GM12865 (cell line): ENCODE measurements around the gene ZC3HAV1.

Experiments
- DNase-seq: peaks from one replicate; pipeline ENCODE4 v3.0.0; 2010; ENCODE audit warnings: low read depth
- H3K4me3 ChIP-seq: 2 replicates; pipeline ENCODE4 v1.5.1; 2011; ENCODE audit warnings: mild to moderate bottlenecking, low read depth, low read length, control low read depth
- TF ChIP-seq, protein P1 (sequence below): IDR thresholded peaks from 2 replicates; pipeline ENCODE4 v1.5.1; 2011; ENCODE audit warnings: low read length, control low read depth, low read depth, inconsistent platforms; ENCODE audit not compliant: insufficient read depth; ENCODE audit errors: missing control alignments

Gene ZC3HAV1

DNA sequence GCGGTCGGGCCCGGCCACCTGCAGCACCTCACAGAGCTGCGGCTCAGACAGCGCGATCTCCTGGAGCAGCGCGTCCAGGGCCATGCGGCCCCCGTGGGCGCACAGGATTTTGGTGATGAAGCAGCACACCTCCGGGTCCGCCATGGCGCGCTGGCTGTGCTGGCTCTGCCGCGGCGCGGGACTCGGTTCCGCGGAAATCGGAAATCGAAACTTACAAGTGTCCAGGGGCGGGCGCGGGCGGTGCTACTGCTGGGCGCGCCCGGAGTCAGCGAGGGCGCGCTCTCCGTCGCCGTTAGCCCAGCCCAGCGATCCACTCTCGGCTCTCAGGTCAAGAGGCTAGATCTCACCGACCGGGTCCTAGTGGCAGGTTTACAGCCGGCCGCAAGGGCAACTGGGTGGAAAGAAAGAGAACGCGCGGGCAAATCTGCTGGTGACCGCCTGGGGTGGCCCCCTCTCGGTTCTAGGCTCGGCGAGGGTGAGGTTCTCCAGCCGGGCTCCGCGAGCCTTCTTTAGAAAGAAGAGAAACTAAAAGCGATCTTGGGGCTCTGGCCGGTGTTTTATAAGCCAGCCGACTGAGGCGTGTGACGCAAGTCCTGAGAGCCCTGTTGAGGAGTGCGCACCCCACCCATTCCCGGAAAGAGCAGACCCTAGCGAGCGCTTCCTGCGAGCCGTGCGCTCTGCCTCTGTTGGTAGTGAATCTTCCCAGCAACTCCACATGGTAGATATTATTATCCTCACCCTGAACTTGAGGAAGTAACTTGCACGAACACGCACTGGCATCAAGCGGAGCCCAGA, at the start of gene ZC3HAV1:
ZC3HAV1 (minus strand) TSS at position 533 of the 795 bp plus-strand sequence; CDS start at position 144, 389 bp downstream.
- DNase-seq, result peak; percentile 96
- peak within 1 kb of the TSS; percentile 63 for H3K4me3 ChIP-seq
- TF ChIP-seq, protein P1, sequence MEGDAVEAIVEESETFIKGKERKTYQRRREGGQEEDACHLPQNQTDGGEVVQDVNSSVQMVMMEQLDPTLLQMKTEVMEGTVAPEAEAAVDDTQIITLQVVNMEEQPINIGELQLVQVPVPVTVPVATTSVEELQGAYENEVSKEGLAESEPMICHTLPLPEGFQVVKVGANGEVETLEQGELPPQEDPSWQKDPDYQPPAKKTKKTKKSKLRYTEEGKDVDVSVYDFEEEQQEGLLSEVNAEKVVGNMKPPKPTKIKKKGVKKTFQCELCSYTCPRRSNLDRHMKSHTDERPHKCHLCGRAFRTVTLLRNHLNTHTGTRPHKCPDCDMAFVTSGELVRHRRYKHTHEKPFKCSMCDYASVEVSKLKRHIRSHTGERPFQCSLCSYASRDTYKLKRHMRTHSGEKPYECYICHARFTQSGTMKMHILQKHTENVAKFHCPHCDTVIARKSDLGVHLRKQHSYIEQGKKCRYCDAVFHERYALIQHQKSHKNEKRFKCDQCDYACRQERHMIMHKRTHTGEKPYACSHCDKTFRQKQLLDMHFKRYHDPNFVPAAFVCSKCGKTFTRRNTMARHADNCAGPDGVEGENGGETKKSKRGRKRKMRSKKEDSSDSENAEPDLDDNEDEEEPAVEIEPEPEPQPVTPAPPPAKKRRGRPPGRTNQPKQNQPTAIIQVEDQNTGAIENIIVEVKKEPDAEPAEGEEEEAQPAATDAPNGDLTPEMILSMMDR, result peak; percentile 9

DNA sequence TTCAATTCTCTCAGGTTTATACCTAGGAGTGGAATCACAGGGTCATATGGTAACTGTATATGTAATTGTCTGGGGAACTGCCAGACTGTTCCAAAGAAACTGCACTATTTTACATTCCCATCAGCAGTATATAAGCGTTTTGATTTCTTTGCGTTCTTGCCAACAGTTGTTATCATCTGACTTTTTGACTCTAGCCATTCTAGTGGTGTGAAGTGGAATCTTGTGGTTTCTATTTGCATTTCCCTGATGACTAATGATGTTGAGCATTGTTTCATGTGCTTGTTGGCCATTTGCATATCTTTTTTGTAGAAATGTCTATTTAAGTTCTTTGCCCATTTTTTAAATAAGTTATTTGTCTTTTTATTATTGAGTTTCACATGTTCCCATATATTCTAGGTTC, 44.3 kb upstream of the ZC3HAV1 start:
- DNase-seq, result no peak
- H3K4me3 ChIP-seq, result no peak overlapping the region
- TF ChIP-seq, protein P1, result no peak

DNA sequence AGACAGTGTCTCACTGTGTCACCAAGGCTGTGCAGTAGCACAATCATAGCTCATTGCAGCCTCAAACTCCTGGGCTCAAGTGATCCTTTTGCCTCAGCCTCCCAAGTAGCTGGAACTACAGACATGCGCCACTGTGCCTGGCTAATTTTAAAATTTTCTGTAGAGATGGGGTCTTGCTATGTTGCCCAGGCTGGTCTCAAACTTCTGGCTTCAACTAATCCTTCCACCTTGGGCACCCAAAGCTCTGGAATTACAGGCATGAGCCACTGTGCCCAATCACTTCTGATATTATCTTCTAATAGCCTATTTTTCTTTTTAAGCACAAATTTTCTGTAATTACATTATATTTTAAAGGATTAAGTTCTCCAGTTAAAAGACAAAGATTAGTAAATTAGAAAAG, 42.6 kb upstream of the ZC3HAV1 start:
- no peak for DNase-seq
- TF ChIP-seq, protein P1, result no peak
- no peak overlapping the region for H3K4me3 ChIP-seq

GRCh38 chr7:139139150-139139549, 29.6 kb upstream of the ZC3HAV1 start:
- no peak overlapping the region for H3K4me3 ChIP-seq
- TF ChIP-seq, protein P1, result no peak
- DNase-seq, result no peak

DNA sequence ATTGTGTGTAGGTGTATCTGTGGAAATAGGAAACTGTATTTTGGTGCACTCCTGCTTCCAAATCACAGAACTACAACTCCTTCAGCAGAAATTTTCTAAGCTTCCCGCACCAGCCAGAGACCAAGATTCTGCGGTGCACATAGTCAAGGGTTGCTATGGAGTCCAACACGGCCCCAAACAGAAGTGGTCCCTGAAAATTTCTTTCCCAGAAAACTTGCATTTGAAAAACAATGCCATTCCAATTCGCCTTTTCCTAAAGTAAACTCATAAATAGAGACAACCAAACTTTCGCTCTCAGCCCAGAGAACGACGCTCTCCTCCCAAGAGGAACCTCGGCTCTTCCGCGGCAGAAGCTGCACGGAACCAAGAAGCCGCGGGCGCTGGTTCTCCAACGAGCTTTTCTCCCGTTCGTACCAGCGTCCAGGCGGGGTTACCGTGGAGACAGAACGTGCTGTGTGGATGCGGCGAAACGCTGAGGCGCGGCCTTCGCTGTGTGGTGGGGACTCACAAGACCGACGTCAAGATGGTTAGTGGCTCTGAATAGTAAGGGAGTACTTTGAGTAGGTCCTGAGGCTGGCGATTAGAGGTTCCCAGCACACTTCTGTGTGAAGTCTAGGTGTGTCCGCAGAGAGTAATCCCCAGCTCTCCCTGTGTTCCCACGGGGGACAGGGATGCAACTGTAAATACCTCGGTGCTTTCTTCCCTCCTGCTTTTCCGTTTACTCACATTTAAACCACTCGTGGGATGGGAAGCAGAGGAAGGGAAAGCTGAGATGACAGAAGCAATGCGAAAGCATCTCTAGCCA, 24.0 kb upstream of the ZC3HAV1 start:
- DNase-seq, result peak; percentile 95
- TF ChIP-seq, protein P1, result no peak
- peak overlapping the region; percentile 94 for H3K4me3 ChIP-seq

DNA sequence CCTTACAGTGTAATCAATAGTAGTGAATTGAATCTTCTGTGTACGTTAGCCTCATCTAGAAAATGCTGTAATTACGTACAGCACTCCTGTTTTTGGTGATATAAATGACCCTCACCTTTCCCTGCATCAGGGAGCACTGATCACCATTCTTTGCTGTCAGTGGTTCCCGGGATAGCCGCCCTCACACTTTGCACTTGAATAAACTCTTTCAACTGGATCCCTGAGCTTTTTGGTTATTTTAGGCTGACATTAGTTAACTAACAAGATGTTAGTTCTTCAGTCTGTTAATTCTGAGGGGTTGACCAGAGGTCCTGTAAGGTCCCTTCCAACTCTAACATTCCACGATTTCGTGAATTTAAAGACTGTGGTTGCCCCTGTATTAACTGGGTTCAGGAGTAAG, 23.4 kb upstream of the ZC3HAV1 start:
- H3K4me3 ChIP-seq, result peak overlapping the region; percentile 94
- DNase-seq, result no peak
- TF ChIP-seq, protein P1, result no peak
